ENCODE results near the gene ZDHHC14. TPM values are rescaled to one million over a fixed set of nuclear protein-coding genes. Genes with fewer than 3 reads are reported as not detected.

Gene ZDHHC14
- total RNA-seq, 1 donor from 2014 or later = 14.5 TPM

GRCh38 chr6:157481189-157481864, 100.3 kb downstream of the ZDHHC14 start:
- no peaks in the 10 kb centered on the region for H3K4me1 ChIP-seq
- no peaks in the 10 kb centered on the region for H3K36me3 ChIP-seq
- TF ChIP-seq CTCF (IDR thresholded peaks at IDR 0.05) = no peak
- H3K27me3 ChIP-seq = no peaks in the 10 kb centered on the region
- no peak overlapping the region for H3K4me3 ChIP-seq
- intact Hi-C loops (cut with DNase I) = no loop called here
- no peak for DNase-seq (ENCODE audit: low spot score in 2 of 2)
- no peaks in the 10 kb centered on the region for H3K9me3 ChIP-seq
- no peak overlapping the region for H3K27ac ChIP-seq

GRCh38 chr6:157481865-157482249, 100.9 kb downstream of the ZDHHC14 start:
- DNase-seq (ENCODE audit: low spot score in 2 of 2) = no peak
- Histone ChIP-seq H3K4me3 (no peak overlapping the region), H3K9me3 (no peaks in the 10 kb centered on the region), H3K27me3 (no peaks in the 10 kb centered on the region), H3K27ac (no peak overlapping the region), H3K4me1 (no peaks in the 10 kb centered on the region), H3K36me3 (no peaks in the 10 kb centered on the region)
- intact Hi-C loops (cut with DNase I) = no loop called here
- no peak for TF ChIP-seq CTCF (IDR thresholded peaks at IDR 0.05)

GRCh38 chr6:157483770-157484169, 102.8 kb downstream of the ZDHHC14 start:
- Histone ChIP-seq H3K4me3 (no peak overlapping the region), H3K27ac (no peak overlapping the region), H3K36me3 (no peaks in the 10 kb centered on the region), H3K9me3 (no peaks in the 10 kb centered on the region), H3K4me1 (no peaks in the 10 kb centered on the region), H3K27me3 (no peaks in the 10 kb centered on the region)
- intact Hi-C loops (cut with DNase I) = no loop called here
- no peak for DNase-seq (ENCODE audit: low spot score in 2 of 2)
- TF ChIP-seq CTCF (IDR thresholded peaks at IDR 0.05) = no peak

GRCh38 chr6:157484181-157484580, 103.2 kb downstream of the ZDHHC14 start:
- Histone ChIP-seq H3K27me3 (no peaks in the 10 kb centered on the region), H3K27ac (no peak overlapping the region), H3K4me1 (no peaks in the 10 kb centered on the region), H3K9me3 (no peaks in the 10 kb centered on the region), H3K36me3 (no peaks in the 10 kb centered on the region), H3K4me3 (no peak overlapping the region)
- DNase-seq (ENCODE audit: low spot score in 2 of 2) = no peak
- no peak for TF ChIP-seq CTCF (IDR thresholded peaks at IDR 0.05)
- intact Hi-C loops (cut with DNase I) = no loop called here

DNA sequence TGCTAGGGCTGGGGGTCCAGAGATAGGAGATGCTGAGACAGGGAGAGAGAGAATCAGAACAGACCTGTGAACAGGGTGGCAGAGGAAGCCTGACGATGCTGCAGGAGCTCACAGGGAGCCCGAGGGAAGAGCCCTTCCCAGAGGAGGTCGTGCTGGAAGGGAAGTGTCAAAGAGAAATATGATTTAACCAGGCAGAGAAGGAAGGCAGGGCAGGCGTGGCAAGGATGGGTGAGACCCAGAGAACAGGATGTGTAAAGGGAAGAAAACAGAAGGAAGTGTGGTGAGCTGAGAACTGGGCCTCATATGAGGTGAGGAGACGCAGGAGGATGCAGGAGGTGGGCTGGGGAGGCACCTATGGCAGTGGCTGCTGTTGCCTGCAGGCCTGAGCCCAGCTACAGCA, 105.6 kb downstream of the ZDHHC14 start:
- Histone ChIP-seq H3K4me3 (no peak overlapping the region), H3K4me1 (no peaks in the 10 kb centered on the region), H3K9me3 (no peaks in the 10 kb centered on the region), H3K27me3 (no peaks in the 10 kb centered on the region), H3K36me3 (no peaks in the 10 kb centered on the region), H3K27ac (no peak overlapping the region)
- TF ChIP-seq CTCF (IDR thresholded peaks at IDR 0.05) = no peak
- intact Hi-C loops (cut with DNase I) = no loop called here
- DNase-seq (ENCODE audit: low spot score in 2 of 2) = no peak

Measured in ascending aorta (tissue), 2 donors.